HepG2 (cell line): ENCODE results near the gene EMILIN3. TPM values are rescaled to one million over a fixed set of nuclear protein-coding genes. Genes with fewer than 3 reads are reported as not detected.
A peak's percentile ranks its signal among the peaks of the same experiment; 100 is the strongest.

Source experiments
- ATF7-NPFF ChIP-seq: sonication (generic); formaldehyde crosslinking; IDR thresholded peaks from 2 replicates; pipeline ENCODE4 v1.8.1; 2023; ENCODE audit warnings: mild to moderate bottlenecking, low read depth, missing genetic modification reagents, moderate library complexity
- HMG20B ChIP-seq: conservative IDR thresholded peaks from 2 replicates; pipeline ENCODE4 v1.6.1; 2016; ENCODE audit warnings: missing genetic modification reagents, missing compliant biosample characterization
- HOXA9 ChIP-seq: sonication (generic); formaldehyde crosslinking; IDR thresholded peaks from 2 replicates; pipeline ENCODE4 v1.8.1; 2022; ENCODE audit warnings: missing genetic modification reagents, mild to moderate bottlenecking, moderate library complexity, borderline replicate concordance
- KDM3A ChIP-seq: IDR thresholded peaks from 2 replicates; pipeline ENCODE4 v1.6.1; 2018; ENCODE audit warnings: low read depth, missing compliant biosample characterization
- RFX3 ChIP-seq: IDR thresholded peaks from 2 replicates; pipeline ENCODE4 v1.6.1; 2016; ENCODE audit warnings: missing biosample characterization, missing genetic modification reagents
- SP140L ChIP-seq: sonication (generic); formaldehyde crosslinking; IDR thresholded peaks from 2 replicates; pipeline ENCODE4 v1.4.0; 2020; ENCODE audit warnings: missing genetic modification reagents, borderline replicate concordance
- ZBTB8A ChIP-seq: sonication (generic); formaldehyde crosslinking; IDR thresholded peaks from 2 replicates; pipeline ENCODE4 v1.4.0; 2020; ENCODE audit warnings: mild to moderate bottlenecking, low read depth, missing genetic modification reagents, borderline replicate concordance
- ZNF24 ChIP-seq: fragments of 450-650 bp; IDR thresholded peaks from 2 replicates; pipeline ENCODE4 v1.6.1; 2017; ENCODE audit warnings: antibody characterized with exemption, mild to moderate bottlenecking
- ZNF547 ChIP-seq: sonication (generic); formaldehyde crosslinking; IDR thresholded peaks from 2 replicates; pipeline ENCODE4 v1.5.1; 2020; ENCODE audit warnings: mild to moderate bottlenecking, missing genetic modification reagents
- ZNF616 ChIP-seq: sonication (generic); formaldehyde crosslinking; IDR thresholded peaks from 2 replicates; pipeline ENCODE4 v1.5.0; 2020; ENCODE audit warnings: low read depth, mild to moderate bottlenecking, missing genetic modification reagents
- ZNF879 ChIP-seq: sonication (generic); formaldehyde crosslinking; IDR thresholded peaks from 2 replicates; pipeline ENCODE4 v1.8.1; 2023; ENCODE audit warnings: missing genetic modification reagents
- ZSCAN21 ChIP-seq: sonication (generic); formaldehyde crosslinking; IDR thresholded peaks from 2 replicates; pipeline ENCODE4 v1.8.0; 2022; ENCODE audit warnings: mild to moderate bottlenecking, missing genetic modification reagents, moderate library complexity, borderline replicate concordance
- polyA plus RNA-seq, 8 experiments: library from polyadenylated mRNA; depleted of rRNA in 3 of 8; stranded (reverse) in 7 of 8; unstranded in 1 of 8; fragments of >200 nt; fragmentation: Illumina TruSeq in 4 of 8; extraction: Trizol in 4 of 8; gene quantifications; 2 replicates each; pipeline versions ENCODE4 v1.2.1 to v1.2.3, GENCODE V29; 2011 to 2016; ENCODE audit warnings: low read depth in 4 of 8, missing spikeins in 1 of 8, mixed read lengths in 1 of 8; ENCODE audit not compliant: insufficient read depth in 1 of 8
- total RNA-seq, 5 experiments: library from RNA; depleted of rRNA; stranded (reverse); fragments of >200 nt; fragmentation: Illumina TruSeq; extraction: Trizol; gene quantifications; 2 replicates each; pipeline ENCODE4 v1.2.3, GENCODE V29; 2016; ENCODE audit warnings: low read depth in 1 of 5
- TF ChIP-seq, protein P1 (sequence below): IDR thresholded peaks from 2 replicates; pipeline ENCODE4 v1.6.1; 2016
- TF ChIP-seq, protein P2 (sequence below): sonication (generic); formaldehyde crosslinking; IDR thresholded peaks from 2 replicates; pipeline ENCODE4 v1.5.1; 2020; ENCODE audit warnings: mild to moderate bottlenecking, missing genetic modification reagents, borderline replicate concordance
- TF ChIP-seq, protein P3 (sequence below): sonication (generic); formaldehyde crosslinking; IDR thresholded peaks from 2 replicates; pipeline ENCODE4 v1.4.0; 2020; ENCODE audit warnings: mild to moderate bottlenecking, missing genetic modification reagents
- TF ChIP-seq, protein P4 (sequence below): fragments of 450-650 bp; IDR thresholded peaks from 2 replicates; pipeline ENCODE4 v1.6.1; 2016
- TF ChIP-seq, protein P5 (sequence below): sonication (generic); formaldehyde crosslinking; IDR thresholded peaks from 2 replicates; pipeline ENCODE4 v1.5.1; 2020; ENCODE audit warnings: missing genetic modification reagents, mild to moderate bottlenecking, borderline replicate concordance
- TF ChIP-seq, protein P6 (sequence below): sonication (generic); formaldehyde crosslinking; IDR thresholded peaks from 2 replicates; pipeline ENCODE4 v1.5.0; 2020; ENCODE audit warnings: mild to moderate bottlenecking, missing genetic modification reagents
- TF ChIP-seq, protein P7 (sequence below): sonication (generic); formaldehyde crosslinking; conservative IDR thresholded peaks from 2 replicates; pipeline ENCODE4 v1.4.0; 2020; ENCODE audit warnings: missing genetic modification reagents
- TF ChIP-seq, protein P8 (sequence below): sonication (generic); formaldehyde crosslinking; IDR thresholded peaks from 2 replicates; pipeline ENCODE4 v1.5.0; 2020; ENCODE audit warnings: missing genetic modification reagents, mild to moderate bottlenecking, borderline replicate concordance
- TF ChIP-seq, protein P9 (sequence below): IDR thresholded peaks from 2 replicates; pipeline ENCODE4 v1.6.1; 2016; ENCODE audit warnings: low read depth, borderline replicate concordance

Gene EMILIN3
- total and polyA plus RNA-seq, 2 of the 13 experiments (the other 11 are each of a cell fraction or from before 2014, with no cell fraction given), result 0.25 to 0.29 TPM

DNA sequence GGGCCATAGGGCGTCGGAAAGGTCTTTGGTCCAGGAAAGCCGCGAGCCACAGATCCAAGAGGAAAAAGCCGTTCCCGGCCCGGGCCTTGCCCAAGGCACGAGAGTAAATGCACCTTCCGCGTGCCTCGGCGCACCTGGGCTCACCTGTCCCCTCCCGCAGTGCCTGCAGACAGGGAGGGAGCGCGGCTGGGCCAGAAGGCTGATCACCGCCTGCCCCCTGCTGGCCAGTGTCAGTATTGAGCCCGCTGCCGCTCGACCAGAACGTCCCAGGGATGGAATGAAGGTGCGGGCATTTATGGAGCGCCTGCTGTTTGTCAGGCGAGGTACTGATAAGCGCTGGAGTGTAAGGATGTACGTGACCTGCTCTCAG is 26.7 kb downstream of the EMILIN3 start (continued):
- no peak for TF ChIP-seq HMG20B (CRISPR knock-in tag)
- no peak for TF ChIP-seq HOXA9 (CRISPR knock-in tag)
- TF ChIP-seq, protein P1, sequence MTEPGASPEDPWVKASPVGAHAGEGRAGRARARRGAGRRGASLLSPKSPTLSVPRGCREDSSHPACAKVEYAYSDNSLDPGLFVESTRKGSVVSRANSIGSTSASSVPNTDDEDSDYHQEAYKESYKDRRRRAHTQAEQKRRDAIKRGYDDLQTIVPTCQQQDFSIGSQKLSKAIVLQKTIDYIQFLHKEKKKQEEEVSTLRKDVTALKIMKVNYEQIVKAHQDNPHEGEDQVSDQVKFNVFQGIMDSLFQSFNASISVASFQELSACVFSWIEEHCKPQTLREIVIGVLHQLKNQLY (CRISPR knock-in tag), result peak; percentile 44; the same call in 1 of the 2 replicates
- TF ChIP-seq, protein P2, sequence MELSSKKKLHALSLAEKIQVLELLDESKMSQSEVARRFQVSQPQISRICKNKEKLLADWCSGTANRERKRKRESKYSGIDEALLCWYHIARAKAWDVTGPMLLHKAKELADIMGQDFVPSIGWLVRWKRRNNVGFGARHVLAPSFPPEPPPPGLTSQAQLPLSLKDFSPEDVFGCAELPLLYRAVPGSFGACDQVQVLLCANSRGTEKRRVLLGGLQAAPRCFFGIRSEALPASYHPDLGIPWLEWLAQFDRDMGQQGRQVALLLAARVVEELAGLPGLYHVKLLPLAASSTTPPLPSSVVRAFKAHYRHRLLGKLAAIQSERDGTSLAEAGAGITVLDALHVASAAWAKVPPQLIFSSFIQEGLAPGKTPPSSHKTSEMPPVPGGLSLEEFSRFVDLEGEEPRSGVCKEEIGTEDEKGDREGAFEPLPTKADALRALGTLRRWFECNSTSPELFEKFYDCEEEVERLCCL (CRISPR knock-in tag), result no peak
- TF ChIP-seq ZNF547 (CRISPR knock-in tag), result no peak
- no peak for TF ChIP-seq ATF7-NPFF (CRISPR knock-in tag)
- TF ChIP-seq, protein P3, sequence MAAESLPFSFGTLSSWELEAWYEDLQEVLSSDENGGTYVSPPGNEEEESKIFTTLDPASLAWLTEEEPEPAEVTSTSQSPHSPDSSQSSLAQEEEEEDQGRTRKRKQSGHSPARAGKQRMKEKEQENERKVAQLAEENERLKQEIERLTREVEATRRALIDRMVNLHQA, result no peak
- TF ChIP-seq, protein P4, sequence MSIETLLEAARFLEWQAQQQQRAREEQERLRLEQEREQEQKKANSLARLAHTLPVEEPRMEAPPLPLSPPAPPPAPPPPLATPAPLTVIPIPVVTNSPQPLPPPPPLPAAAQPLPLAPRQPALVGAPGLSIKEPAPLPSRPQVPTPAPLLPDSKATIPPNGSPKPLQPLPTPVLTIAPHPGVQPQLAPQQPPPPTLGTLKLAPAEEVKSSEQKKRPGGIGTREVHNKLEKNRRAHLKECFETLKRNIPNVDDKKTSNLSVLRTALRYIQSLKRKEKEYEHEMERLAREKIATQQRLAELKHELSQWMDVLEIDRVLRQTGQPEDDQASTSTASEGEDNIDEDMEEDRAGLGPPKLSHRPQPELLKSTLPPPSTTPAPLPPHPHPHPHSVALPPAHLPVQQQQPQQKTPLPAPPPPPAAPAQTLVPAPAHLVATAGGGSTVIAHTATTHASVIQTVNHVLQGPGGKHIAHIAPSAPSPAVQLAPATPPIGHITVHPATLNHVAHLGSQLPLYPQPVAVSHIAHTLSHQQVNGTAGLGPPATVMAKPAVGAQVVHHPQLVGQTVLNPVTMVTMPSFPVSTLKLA, result no peak
- TF ChIP-seq KDM3A (CRISPR knock-in tag), result peak; percentile 96
- TF ChIP-seq, protein P5, sequence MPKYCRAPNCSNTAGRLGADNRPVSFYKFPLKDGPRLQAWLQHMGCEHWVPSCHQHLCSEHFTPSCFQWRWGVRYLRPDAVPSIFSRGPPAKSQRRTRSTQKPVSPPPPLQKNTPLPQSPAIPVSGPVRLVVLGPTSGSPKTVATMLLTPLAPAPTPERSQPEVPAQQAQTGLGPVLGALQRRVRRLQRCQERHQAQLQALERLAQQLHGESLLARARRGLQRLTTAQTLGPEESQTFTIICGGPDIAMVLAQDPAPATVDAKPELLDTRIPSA (CRISPR knock-in tag), result no peak
- TF ChIP-seq, protein P6, sequence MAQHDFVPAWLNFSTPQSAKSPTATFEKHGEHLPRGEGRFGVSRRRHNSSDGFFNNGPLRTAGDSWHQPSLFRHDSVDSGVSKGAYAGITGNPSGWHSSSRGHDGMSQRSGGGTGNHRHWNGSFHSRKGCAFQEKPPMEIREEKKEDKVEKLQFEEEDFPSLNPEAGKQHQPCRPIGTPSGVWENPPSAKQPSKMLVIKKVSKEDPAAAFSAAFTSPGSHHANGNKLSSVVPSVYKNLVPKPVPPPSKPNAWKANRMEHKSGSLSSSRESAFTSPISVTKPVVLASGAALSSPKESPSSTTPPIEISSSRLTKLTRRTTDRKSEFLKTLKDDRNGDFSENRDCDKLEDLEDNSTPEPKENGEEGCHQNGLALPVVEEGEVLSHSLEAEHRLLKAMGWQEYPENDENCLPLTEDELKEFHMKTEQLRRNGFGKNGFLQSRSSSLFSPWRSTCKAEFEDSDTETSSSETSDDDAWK (CRISPR knock-in tag), result no peak
- no peak for TF ChIP-seq SP140L
- no peak for TF ChIP-seq ZNF24
- TF ChIP-seq ZNF616 (CRISPR knock-in tag), result peak; percentile 23; the same call in 1 of the 2 replicates
- TF ChIP-seq, protein P7, sequence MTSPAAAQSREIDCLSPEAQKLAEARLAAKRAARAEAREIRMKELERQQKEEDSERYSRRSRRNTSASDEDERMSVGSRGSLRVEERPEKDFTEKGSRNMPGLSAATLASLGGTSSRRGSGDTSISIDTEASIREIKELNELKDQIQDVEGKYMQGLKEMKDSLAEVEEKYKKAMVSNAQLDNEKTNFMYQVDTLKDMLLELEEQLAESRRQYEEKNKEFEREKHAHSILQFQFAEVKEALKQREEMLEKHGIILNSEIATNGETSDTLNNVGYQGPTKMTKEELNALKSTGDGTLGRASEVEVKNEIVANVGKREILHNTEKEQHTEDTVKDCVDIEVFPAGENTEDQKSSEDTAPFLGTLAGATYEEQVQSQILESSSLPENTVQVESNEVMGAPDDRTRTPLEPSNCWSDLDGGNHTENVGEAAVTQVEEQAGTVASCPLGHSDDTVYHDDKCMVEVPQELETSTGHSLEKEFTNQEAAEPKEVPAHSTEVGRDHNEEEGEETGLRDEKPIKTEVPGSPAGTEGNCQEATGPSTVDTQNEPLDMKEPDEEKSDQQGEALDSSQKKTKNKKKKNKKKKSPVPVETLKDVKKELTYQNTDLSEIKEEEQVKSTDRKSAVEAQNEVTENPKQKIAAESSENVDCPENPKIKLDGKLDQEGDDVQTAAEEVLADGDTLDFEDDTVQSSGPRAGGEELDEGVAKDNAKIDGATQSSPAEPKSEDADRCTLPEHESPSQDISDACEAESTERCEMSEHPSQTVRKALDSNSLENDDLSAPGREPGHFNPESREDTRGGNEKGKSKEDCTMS (CRISPR knock-in tag), result no peak
- no peak for TF ChIP-seq ZBTB8A (CRISPR knock-in tag)
- TF ChIP-seq ZSCAN21 (CRISPR knock-in tag), result peak; percentile 79; the same call in 1 of the 2 replicates
- no peak for TF ChIP-seq ZNF879 (CRISPR knock-in tag)
- TF ChIP-seq, protein P8, sequence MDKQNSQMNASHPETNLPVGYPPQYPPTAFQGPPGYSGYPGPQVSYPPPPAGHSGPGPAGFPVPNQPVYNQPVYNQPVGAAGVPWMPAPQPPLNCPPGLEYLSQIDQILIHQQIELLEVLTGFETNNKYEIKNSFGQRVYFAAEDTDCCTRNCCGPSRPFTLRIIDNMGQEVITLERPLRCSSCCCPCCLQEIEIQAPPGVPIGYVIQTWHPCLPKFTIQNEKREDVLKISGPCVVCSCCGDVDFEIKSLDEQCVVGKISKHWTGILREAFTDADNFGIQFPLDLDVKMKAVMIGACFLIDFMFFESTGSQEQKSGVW (CRISPR knock-in tag), result no peak
- TF ChIP-seq, protein P9, sequence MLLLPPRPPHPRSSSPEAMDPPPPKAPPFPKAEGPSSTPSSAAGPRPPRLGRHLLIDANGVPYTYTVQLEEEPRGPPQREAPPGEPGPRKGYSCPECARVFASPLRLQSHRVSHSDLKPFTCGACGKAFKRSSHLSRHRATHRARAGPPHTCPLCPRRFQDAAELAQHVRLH (CRISPR knock-in tag), result peak; percentile 62; the same call in 1 of the 2 replicates
- TF ChIP-seq RFX3, result no peak
